Uterus (tissue), 2 donors: ENCODE measurements around the gene KRT72.

ENCODE experiments used
- POLR2A ChIP-seq, 2 donors: fragments of 450-650 bp; IDR thresholded peaks; one replicate each; pipeline ENCODE4 v1.6.1; 2016; ENCODE audit warnings: antibody characterized with exemption in 2 of 2, mild to moderate bottlenecking in 1 of 2, moderate library complexity in 1 of 2
- TF ChIP-seq, protein P1 (sequence below), 4 experiments: fragments of 200-600 bp in 2 of 4; fragments of 450-650 bp in 2 of 4; sonication (generic) in 2 of 4; IDR thresholded peaks; one replicate each; pipeline ENCODE4 v1.5.1; 2016 to 2019; ENCODE audit warnings: antibody characterized with exemption in 4 of 4, mild to moderate bottlenecking in 2 of 4, moderate library complexity in 1 of 4

DNA sequence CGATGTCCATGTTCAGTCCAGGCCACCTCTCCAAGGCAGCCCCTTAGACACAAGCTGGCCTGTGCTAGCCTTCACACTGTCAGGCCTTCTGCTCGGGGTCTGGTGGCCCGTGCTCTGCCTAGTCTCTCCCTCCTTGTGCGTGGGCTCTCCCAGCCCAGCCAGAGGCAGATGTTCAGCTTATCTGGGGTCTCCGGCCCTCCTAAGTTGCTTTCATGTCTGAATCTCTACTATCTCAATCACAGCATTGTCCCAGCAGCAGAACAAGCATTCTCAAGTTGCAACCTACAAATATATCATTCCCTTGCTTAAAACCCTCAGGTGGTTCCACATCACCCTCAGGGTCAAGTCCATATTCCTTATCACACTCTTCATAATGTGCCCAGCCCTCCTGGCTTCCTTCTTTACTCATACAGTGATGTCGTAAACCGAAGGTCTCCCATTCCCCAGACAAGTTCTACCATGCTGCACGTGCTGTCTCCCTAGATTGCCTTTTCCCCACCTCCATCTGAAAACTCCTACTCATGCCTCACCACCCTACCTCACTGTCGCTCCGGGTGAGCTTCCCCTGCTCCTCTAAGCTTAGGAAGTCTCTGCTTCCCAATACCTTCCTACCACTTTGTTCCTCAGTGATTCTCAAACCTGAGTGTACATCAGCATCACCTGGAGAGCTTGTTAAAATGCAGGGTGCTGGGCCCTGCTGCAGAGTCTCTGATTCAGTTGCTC is 15.6 kb upstream of the KRT72 start:
- TF ChIP-seq, protein P1, sequence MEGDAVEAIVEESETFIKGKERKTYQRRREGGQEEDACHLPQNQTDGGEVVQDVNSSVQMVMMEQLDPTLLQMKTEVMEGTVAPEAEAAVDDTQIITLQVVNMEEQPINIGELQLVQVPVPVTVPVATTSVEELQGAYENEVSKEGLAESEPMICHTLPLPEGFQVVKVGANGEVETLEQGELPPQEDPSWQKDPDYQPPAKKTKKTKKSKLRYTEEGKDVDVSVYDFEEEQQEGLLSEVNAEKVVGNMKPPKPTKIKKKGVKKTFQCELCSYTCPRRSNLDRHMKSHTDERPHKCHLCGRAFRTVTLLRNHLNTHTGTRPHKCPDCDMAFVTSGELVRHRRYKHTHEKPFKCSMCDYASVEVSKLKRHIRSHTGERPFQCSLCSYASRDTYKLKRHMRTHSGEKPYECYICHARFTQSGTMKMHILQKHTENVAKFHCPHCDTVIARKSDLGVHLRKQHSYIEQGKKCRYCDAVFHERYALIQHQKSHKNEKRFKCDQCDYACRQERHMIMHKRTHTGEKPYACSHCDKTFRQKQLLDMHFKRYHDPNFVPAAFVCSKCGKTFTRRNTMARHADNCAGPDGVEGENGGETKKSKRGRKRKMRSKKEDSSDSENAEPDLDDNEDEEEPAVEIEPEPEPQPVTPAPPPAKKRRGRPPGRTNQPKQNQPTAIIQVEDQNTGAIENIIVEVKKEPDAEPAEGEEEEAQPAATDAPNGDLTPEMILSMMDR (IDR thresholded peaks at IDR 0.05) = no peak
- TF ChIP-seq POLR2A (IDR thresholded peaks at IDR 0.05) = no peak
